Fibroblast of lung (primary cell): ENCODE results near the gene GRK3. TPM values are rescaled to one million over a fixed set of nuclear protein-coding genes. Genes with fewer than 3 reads are reported as not detected.

Source experiments
- DNase-seq, 2 donors: peaks; one replicate each; pipeline versions ENCODE4 v3.0.0 to v3.0.0-alpha.2; 2010; ENCODE audit warnings: low read depth in 2 of 2
- H2AFZ ChIP-seq: 2 replicates; pipeline ENCODE4 v1.5.1; 2012; ENCODE audit warnings: low read length, control low read depth, inconsistent platforms
- H3K27ac ChIP-seq: 2 replicates; pipeline ENCODE4 v1.5.1; 2011; ENCODE audit warnings: low read length, control low read depth; ENCODE audit not compliant: insufficient read depth
- H3K27me3 ChIP-seq: 2 replicates; pipeline ENCODE4 v1.5.1; 2011; ENCODE audit warnings: mild to moderate bottlenecking, low read length; ENCODE audit not compliant: control insufficient read depth, insufficient read depth
- H3K36me3 ChIP-seq: 2 replicates; pipeline ENCODE4 v1.5.1; 2011; ENCODE audit warnings: low read length; ENCODE audit not compliant: control insufficient read depth, insufficient read depth
- H3K4me1 ChIP-seq: 2 replicates; pipeline ENCODE4 v1.5.1; 2011; ENCODE audit warnings: low read length; ENCODE audit not compliant: control insufficient read depth, insufficient read depth; ENCODE audit errors: extremely low read depth
- H3K4me2 ChIP-seq: 2 replicates; pipeline ENCODE4 v1.5.1; 2011; ENCODE audit warnings: low read length, control low read depth; ENCODE audit not compliant: insufficient read depth; ENCODE audit errors: extremely low read depth
- H3K4me3 ChIP-seq, 4 experiments: fragments of 200-600 bp in 1 of 4; sonication (generic) in 1 of 4; replicated peaks in 1 of 4; 2 replicates each; pipeline ENCODE4 v1.5.1; 2011 to 2016; ENCODE audit warnings: low read length in 4 of 4, low read depth in 3 of 4, mild to moderate bottlenecking in 3 of 4, control low read depth in 2 of 4, inconsistent platforms in 1 of 4, mixed read lengths in 1 of 4; ENCODE audit not compliant: insufficient read depth in 1 of 4; ENCODE audit errors: control extremely low read depth in 1 of 4
- H3K79me2 ChIP-seq: 2 replicates; pipeline ENCODE4 v1.5.1; 2012; ENCODE audit warnings: mild to moderate bottlenecking, low read length, inconsistent platforms; ENCODE audit not compliant: control insufficient read depth, insufficient read depth
- H3K9ac ChIP-seq: 2 replicates; pipeline ENCODE4 v1.5.1; 2011; ENCODE audit warnings: mild to moderate bottlenecking, low read length, control low read depth; ENCODE audit not compliant: insufficient read depth
- H3K9me3 ChIP-seq: 2 replicates; pipeline ENCODE4 v1.5.1; 2012; ENCODE audit warnings: low read depth, low read length; ENCODE audit not compliant: control insufficient read depth, insufficient read depth
- H4K20me1 ChIP-seq: 2 replicates; pipeline ENCODE4 v1.5.1; 2011; ENCODE audit warnings: low read length; ENCODE audit not compliant: control insufficient read depth, insufficient read depth; ENCODE audit errors: extremely low read depth
- EZH2 ChIP-seq: IDR thresholded peaks from 2 replicates; pipeline ENCODE4 v1.5.1; 2012; ENCODE audit warnings: low read length, control low read depth, mild to moderate bottlenecking; ENCODE audit errors: missing control alignments
- polyA plus RNA-seq, 2 donors: library from polyadenylated mRNA; depleted of rRNA in 1 of 2; stranded (reverse) in 1 of 2; unstranded in 1 of 2; fragments of >200 nt; gene quantifications; 2 replicates each; pipeline ENCODE4 v1.2.1, GENCODE V29; 2011 to 2012; ENCODE audit warnings: missing spikeins in 1 of 2
- total RNA-seq: library from RNA; depleted of rRNA; stranded (reverse); fragments of >200 nt; gene quantifications from 2 replicates; pipeline ENCODE4 v1.2.1, GENCODE V29; 2014
- TF ChIP-seq, protein P1 (sequence below), 2 donors: IDR thresholded peaks in 1 of 2; conservative IDR thresholded peaks in 1 of 2; 1 replicate in 1 of 2; 2 replicates in 1 of 2; pipeline ENCODE4 v1.5.1; 2011 to 2012; ENCODE audit warnings: low read length in 2 of 2, control low read depth in 1 of 2, inconsistent platforms in 1 of 2, low read depth in 1 of 2, mild to moderate bottlenecking in 1 of 2

The GRK3 gene
- total and polyA plus RNA-seq, 2 donors (not counting 1 experiment from before 2014, with no cell fraction given) = 1.6 to 1.7 TPM

DNA sequence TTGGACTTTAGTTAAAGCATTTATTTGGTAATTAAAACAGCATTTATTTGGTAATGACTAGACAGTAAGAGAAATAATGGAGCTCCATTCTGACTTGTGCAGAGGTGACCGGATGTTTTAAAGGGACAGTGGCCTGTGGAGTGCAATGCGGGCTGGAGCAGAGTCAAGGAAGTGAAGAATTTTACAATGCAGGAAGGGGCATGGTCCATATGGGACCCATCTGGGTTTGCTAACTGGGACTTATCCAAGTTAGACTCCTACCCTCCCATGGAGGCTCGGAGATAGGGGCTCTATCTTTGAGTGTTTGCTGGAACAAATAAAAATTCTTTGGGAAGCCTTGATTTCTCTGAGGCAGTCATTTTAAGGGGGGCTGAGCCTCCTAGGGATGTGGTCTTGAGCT is 117.6 kb downstream of the GRK3 start:
- TF ChIP-seq, protein P1, sequence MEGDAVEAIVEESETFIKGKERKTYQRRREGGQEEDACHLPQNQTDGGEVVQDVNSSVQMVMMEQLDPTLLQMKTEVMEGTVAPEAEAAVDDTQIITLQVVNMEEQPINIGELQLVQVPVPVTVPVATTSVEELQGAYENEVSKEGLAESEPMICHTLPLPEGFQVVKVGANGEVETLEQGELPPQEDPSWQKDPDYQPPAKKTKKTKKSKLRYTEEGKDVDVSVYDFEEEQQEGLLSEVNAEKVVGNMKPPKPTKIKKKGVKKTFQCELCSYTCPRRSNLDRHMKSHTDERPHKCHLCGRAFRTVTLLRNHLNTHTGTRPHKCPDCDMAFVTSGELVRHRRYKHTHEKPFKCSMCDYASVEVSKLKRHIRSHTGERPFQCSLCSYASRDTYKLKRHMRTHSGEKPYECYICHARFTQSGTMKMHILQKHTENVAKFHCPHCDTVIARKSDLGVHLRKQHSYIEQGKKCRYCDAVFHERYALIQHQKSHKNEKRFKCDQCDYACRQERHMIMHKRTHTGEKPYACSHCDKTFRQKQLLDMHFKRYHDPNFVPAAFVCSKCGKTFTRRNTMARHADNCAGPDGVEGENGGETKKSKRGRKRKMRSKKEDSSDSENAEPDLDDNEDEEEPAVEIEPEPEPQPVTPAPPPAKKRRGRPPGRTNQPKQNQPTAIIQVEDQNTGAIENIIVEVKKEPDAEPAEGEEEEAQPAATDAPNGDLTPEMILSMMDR (conservative IDR thresholded peaks at IDR 0.05 in 1 of 2, IDR thresholded peaks at IDR 0.05 in 1 of 2; ENCODE audit: low read depth in 1 of 2, low read length in 2 of 2) = no peak
- TF ChIP-seq EZH2 = no peak
- H3K4me2 ChIP-seq = no peak overlapping the region
- H3K9ac ChIP-seq = no peak overlapping the region
- no peak overlapping the region for H2AFZ ChIP-seq
- DNase-seq = no peak
- no peaks in the 10 kb centered on the region for H3K9me3 ChIP-seq
- H3K27me3 ChIP-seq = no peaks in the 10 kb centered on the region
- H3K79me2 ChIP-seq = no peaks in the 10 kb centered on the region
- no peaks in the 10 kb centered on the region for H3K4me1 ChIP-seq
- no peak overlapping the region for H3K4me3 ChIP-seq
- no peaks in the 10 kb centered on the region for H4K20me1 ChIP-seq
- no peak overlapping the region for H3K27ac ChIP-seq
- H3K36me3 ChIP-seq = no peaks in the 10 kb centered on the region

DNA sequence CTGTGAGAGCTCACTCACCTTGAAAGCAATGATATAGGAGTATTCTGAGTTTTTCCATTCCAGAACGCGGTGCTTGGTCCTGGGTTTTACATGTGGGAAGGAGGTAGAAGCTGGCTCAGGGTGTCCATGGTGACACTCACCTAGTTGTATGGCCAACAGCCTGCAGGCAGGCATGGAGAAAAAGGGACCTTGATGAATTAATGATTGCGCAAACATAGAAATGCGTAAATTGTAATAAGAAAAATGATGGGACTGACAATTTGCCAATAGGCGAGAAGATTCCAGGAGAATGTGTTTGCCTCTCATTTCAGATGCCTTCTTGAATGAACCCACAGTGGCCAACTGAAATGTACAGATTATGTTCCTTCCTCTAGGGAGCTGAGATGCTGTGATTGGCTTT is 124.2 kb downstream of the GRK3 start:
- no peaks in the 10 kb centered on the region for H3K4me1 ChIP-seq
- no peak for TF ChIP-seq EZH2
- TF ChIP-seq, protein P1 (conservative IDR thresholded peaks at IDR 0.05 in 1 of 2, IDR thresholded peaks at IDR 0.05 in 1 of 2; ENCODE audit: low read depth in 1 of 2, low read length in 2 of 2) = no peak
- H3K4me3 ChIP-seq = no peak overlapping the region
- H3K27ac ChIP-seq = no peak overlapping the region
- H3K27me3 ChIP-seq = no peaks in the 10 kb centered on the region
- H4K20me1 ChIP-seq = no peaks in the 10 kb centered on the region
- H3K79me2 ChIP-seq = no peaks in the 10 kb centered on the region
- no peaks in the 10 kb centered on the region for H3K9me3 ChIP-seq
- DNase-seq = no peak
- H3K4me2 ChIP-seq = no peak overlapping the region
- no peaks in the 10 kb centered on the region for H3K36me3 ChIP-seq
- H2AFZ ChIP-seq = no peak overlapping the region
- H3K9ac ChIP-seq = no peak overlapping the region

DNA sequence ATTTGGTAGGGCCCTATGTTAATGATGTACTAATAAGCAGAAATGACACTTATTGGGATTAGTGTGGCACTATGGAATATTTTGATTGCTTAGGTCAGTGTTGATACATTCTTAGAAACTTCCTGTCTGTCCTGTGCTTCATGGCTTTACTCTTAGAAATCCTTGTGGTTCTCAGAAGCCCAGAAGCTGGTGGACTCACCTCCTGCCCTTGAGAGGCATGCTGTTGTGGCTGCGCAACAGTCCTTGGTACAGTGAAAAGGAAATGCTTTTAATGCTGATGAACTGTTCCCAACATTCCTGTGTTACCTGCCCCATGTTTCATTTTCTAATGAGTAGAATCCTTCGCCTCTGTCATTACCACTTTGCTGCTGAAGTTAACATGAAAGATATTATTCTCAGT is 125.2 kb downstream of the GRK3 start:
- TF ChIP-seq, protein P1 (conservative IDR thresholded peaks at IDR 0.05 in 1 of 2, IDR thresholded peaks at IDR 0.05 in 1 of 2; ENCODE audit: low read depth in 1 of 2, low read length in 2 of 2) = no peak
- no peak for TF ChIP-seq EZH2
- Histone ChIP-seq H3K27ac (no peak overlapping the region), H4K20me1 (no peaks in the 10 kb centered on the region), H3K4me3 (no peak overlapping the region), H2AFZ (no peak overlapping the region), H3K27me3 (no peaks in the 10 kb centered on the region), H3K79me2 (no peaks in the 10 kb centered on the region), H3K4me1 (no peaks in the 10 kb centered on the region), H3K36me3 (no peaks in the 10 kb centered on the region), H3K9me3 (no peaks in the 10 kb centered on the region), H3K9ac (no peak overlapping the region), H3K4me2 (no peak overlapping the region)
- DNase-seq = peak in 1 of 2 donors; percentile 22
